K562 (cell line): Measurements from ENCODE around the gene ANKMY1. TPM values are rescaled to one million over a fixed set of nuclear protein-coding genes. Genes with fewer than 3 reads are reported as not detected.

Experiments
- ATAC-seq: fragments of 200-7000 bp; cut with Tn5 transposase; 3 replicates; pipeline ENCODE4 v1.9.1; 2020; ENCODE audit warnings: moderate library complexity
- BruUV-seq: library from RNA; stranded (reverse); fragments of 400-500 nt; replicated peaks from 2 replicates; lab custom pipeline; 2021; lab: Mats Ljungman, UMichigan
- CTCF ChIA-PET: fragments of 300-600 bp; formaldehyde crosslinking; extraction: SDS; loops from one replicate; lab custom pipeline; 2021; ENCODE audit warnings: low intra/inter-chr PET ratio; lab: Yijun Ruan, JAX
- POLR2A ChIA-PET: fragments of 300-600, 350-650 bp; sonication (Branson Sonifier 250); formaldehyde crosslinking; extraction: SDS; loops from one replicate; lab custom pipeline; 2021; ENCODE audit warnings: antibody characterized with exemption, inconsistent platforms; lab: Yijun Ruan, JAX
- DNase-seq, 4 experiments: peaks; one replicate each; pipeline versions ENCODE4 v3.0.0 to v3.0.0-alpha.2; 2011 to 2018; ENCODE audit warnings: low spot score in 3 of 4, mixed read lengths in 3 of 4; ENCODE audit errors: extremely low read depth in 1 of 4
- FAIRE-seq: peaks from 2 replicates; lab custom pipeline; 2011; peaks lifted over from hg19 to GRCh38; lab: Jason Lieb, UNC
- H2AFZ ChIP-seq: 2 replicates; pipeline ENCODE4 v1.6.0; 2011; ENCODE audit warnings: low read depth, low read length, control low read depth, inconsistent platforms
- H3K27ac ChIP-seq: fragments of 200-600 bp; 3 replicates; pipeline ENCODE4 v1.8.0; 2011; ENCODE audit warnings: low read depth, mild to moderate bottlenecking, control low read depth, inconsistent platforms, low read length, moderate library complexity, mixed read lengths; ENCODE audit errors: extremely low read depth
- H3K27me3 ChIP-seq, 2 experiments: fragments of 300-600 bp in 1 of 2; 2 replicates in 1 of 2; 3 replicates in 1 of 2; pipeline versions ENCODE4 v1.6.0 to v1.8.0; 2011; ENCODE audit warnings: inconsistent platforms in 2 of 2, low read length in 2 of 2, mild to moderate bottlenecking in 1 of 2, mixed read lengths in 1 of 2, moderate library complexity in 1 of 2; ENCODE audit not compliant: control insufficient read depth in 2 of 2, insufficient read depth in 2 of 2
- H3K36me3 ChIP-seq: fragments of 300-600 bp; 3 replicates; pipeline ENCODE4 v1.8.0; 2011; ENCODE audit warnings: mild to moderate bottlenecking, low read length, inconsistent platforms; ENCODE audit not compliant: control insufficient read depth, insufficient read depth
- H3K4me1 ChIP-seq, 2 experiments: fragments of 200-600 bp in 1 of 2; replicated peaks in 1 of 2; 2 replicates in 1 of 2; 3 replicates in 1 of 2; pipeline versions ENCODE4 v1.5.1 to v1.8.0; 2011; ENCODE audit warnings: inconsistent platforms in 2 of 2, low read length in 2 of 2, mild to moderate bottlenecking in 1 of 2, mixed read lengths in 1 of 2, moderate library complexity in 1 of 2; ENCODE audit not compliant: control insufficient read depth in 2 of 2, insufficient read depth in 2 of 2
- H3K4me2 ChIP-seq: 2 replicates; pipeline ENCODE4 v1.6.1; 2011; ENCODE audit warnings: low read length, control low read depth, inconsistent platforms, mixed read lengths; ENCODE audit not compliant: insufficient read depth
- H3K4me3 ChIP-seq: fragments of 200-600 bp; sonication (generic), shearing (Covaris generic); 2 replicates; pipeline ENCODE4 v1.5.1; 2016; ENCODE audit warnings: control low read depth, inconsistent platforms
- H3K79me2 ChIP-seq: fragments of 200-600 bp; 3 replicates; pipeline ENCODE4 v1.8.0; 2011; ENCODE audit warnings: low read length, inconsistent platforms; ENCODE audit not compliant: control insufficient read depth, insufficient read depth
- H3K9ac ChIP-seq, 2 experiments: 2 replicates each; pipeline versions ENCODE4 v1.6.0 to v1.6.1; 2011; ENCODE audit warnings: low read depth in 2 of 2, low read length in 2 of 2, control low read depth in 1 of 2, inconsistent platforms in 1 of 2, mild to moderate bottlenecking in 1 of 2, mixed read lengths in 1 of 2; ENCODE audit not compliant: insufficient read depth in 1 of 2
- H3K9me1 ChIP-seq: one replicate; pipeline ENCODE4 v1.6.0; 2011; ENCODE audit warnings: inconsistent platforms, mild to moderate bottlenecking, low read length, moderate library complexity; ENCODE audit not compliant: control insufficient read depth, insufficient read depth
- H3K9me3 ChIP-seq: replicated peaks from 2 replicates; pipeline ENCODE4 v1.5.1; 2011; ENCODE audit warnings: low read depth, low read length, inconsistent platforms; ENCODE audit not compliant: control insufficient read depth, insufficient read depth
- H4K20me1 ChIP-seq: replicated peaks from 2 replicates; pipeline ENCODE4 v1.6.1; 2011; ENCODE audit warnings: low read length, inconsistent platforms, mixed read lengths; ENCODE audit not compliant: control insufficient read depth, insufficient read depth
- ARNT ChIP-seq, 2 experiments: fragments of 450-650 bp; IDR thresholded peaks; 2 replicates each; pipeline ENCODE4 v1.6.1; 2016; ENCODE audit warnings: mild to moderate bottlenecking in 1 of 2
- BACH1 ChIP-seq: fragments of 200-800 bp; sonication (Bioruptor generic); IDR thresholded peaks from 2 replicates; pipeline ENCODE4 v1.6.1; 2016; ENCODE audit warnings: missing genetic modification characterization, missing compliant biosample characterization
- BCOR ChIP-seq: fragments of 450-650 bp; IDR thresholded peaks from 2 replicates; pipeline ENCODE4 v1.6.1; 2016
- DNMT1 ChIP-seq: fragments of 450-650 bp; IDR thresholded peaks from 2 replicates; pipeline ENCODE4 v1.6.1; 2016; ENCODE audit warnings: antibody characterized with exemption, mild to moderate bottlenecking
- ELF4 ChIP-seq: fragments of 450-650 bp; formaldehyde crosslinking; IDR thresholded peaks from 2 replicates; pipeline ENCODE4 v1.4.0; 2022; ENCODE audit warnings: missing genetic modification characterization
- JUNB ChIP-seq: fragments of 450-650 bp; formaldehyde crosslinking; conservative IDR thresholded peaks from 2 replicates; pipeline ENCODE4 v1.4.0; 2020; ENCODE audit warnings: mild to moderate bottlenecking
- POLR3A ChIP-seq: IDR thresholded peaks from 2 replicates; pipeline ENCODE4 v1.6.1; 2011; ENCODE audit warnings: borderline replicate concordance, mild to moderate bottlenecking, moderate library complexity; ENCODE audit not compliant: insufficient read length, insufficient read depth; ENCODE audit errors: extremely low read depth
- SNRNP70 ChIP-seq: fragments of 200-400 bp; formaldehyde crosslinking; optimal IDR thresholded peaks from 2 replicates; pipeline ENCODE3; 2017; ENCODE audit warnings: low read depth, low read length
- STAG1 ChIP-seq: sonication (generic); formaldehyde crosslinking; IDR thresholded peaks from 2 replicates; pipeline ENCODE4 v1.5.0; 2020; ENCODE audit warnings: missing genetic modification reagents, borderline replicate concordance
- SUPT5H ChIP-seq: fragments of 450-650 bp; IDR thresholded peaks from 2 replicates; pipeline ENCODE4 v1.6.1; 2016
- ZNF780A ChIP-seq: fragments of 250-450 bp; sonication (Bioruptor Pico); IDR thresholded peaks from 2 replicates; pipeline ENCODE4 v1.5.0; 2021; ENCODE audit warnings: mild to moderate bottlenecking
- WGBS: fragments of 100-300 bp; shearing (Covaris generic); methylation state at CpG from one replicate; pipeline ENCODE4 v1.1.6; 2016; ENCODE audit warnings: low coverage, mixed read lengths; ENCODE audit not compliant: insufficient coverage; ENCODE audit errors: missing lambda C conversion rate; 5-methylcytosine and 5-hydroxymethylcytosine counted together
- in situ Hi-C: fragments of 300-500 bp; cut with MboI; formaldehyde crosslinking; loops from 4 replicates; pipeline ENCODE4 v1.15.0; 2018; ENCODE audit warnings: inconsistent platforms, mixed read lengths
- intact Hi-C: fragments of 100-400 bp; cut with micrococcal nuclease; formaldehyde crosslinking; loops from 2 replicates; pipeline ENCODE4 v1.14.2; 2022
- polyA plus RNA-seq, 8 experiments: library from polyadenylated mRNA; depleted of rRNA in 4 of 8; stranded (reverse) in 5 of 8; unstranded in 3 of 8; fragments of >200 nt; fragmentation: Nextera tagmentation in 2 of 8; fragmentation: Illumina TruSeq in 1 of 8; extraction: Ambion mirVana in 2 of 8; extraction: Trizol in 1 of 8; gene quantifications; 2 replicates each; pipeline versions ENCODE4 v1.2.1 to v1.2.3, GENCODE V29; 2011 to 2014; ENCODE audit warnings: inconsistent platforms in 1 of 8, missing spikeins in 1 of 8
- total RNA-seq, 7 experiments: library from RNA; depleted of rRNA in 6 of 7; stranded (reverse); fragments of >200 nt in 6 of 7; fragmentation: Illumina TruSeq in 2 of 7; extraction: Trizol in 2 of 7; gene quantifications; 2 replicates each; pipeline versions ENCODE4 v1.2.1 to v1.2.3, GENCODE V29; 2011 to 2021; ENCODE audit warnings: low replicate concordance in 1 of 7
- TF ChIP-seq, protein P1 (sequence below): fragments of 450-650 bp; IDR thresholded peaks from 2 replicates; pipeline ENCODE4 v1.6.1; 2016; ENCODE audit warnings: low read depth, mild to moderate bottlenecking, moderate library complexity
- TF ChIP-seq, protein P2 (sequence below): sonication (generic); formaldehyde crosslinking; IDR thresholded peaks from 2 replicates; pipeline ENCODE4 v1.9.0; 2022; ENCODE audit warnings: mild to moderate bottlenecking, missing genetic modification reagents

Gene ANKMY1
- total and polyA plus RNA-seq, 9 of the 15 experiments (the other 6 are each of a cell fraction or from before 2014, with no cell fraction given), result 0.75 to 15.1 (median 11.7) TPM

DNA sequence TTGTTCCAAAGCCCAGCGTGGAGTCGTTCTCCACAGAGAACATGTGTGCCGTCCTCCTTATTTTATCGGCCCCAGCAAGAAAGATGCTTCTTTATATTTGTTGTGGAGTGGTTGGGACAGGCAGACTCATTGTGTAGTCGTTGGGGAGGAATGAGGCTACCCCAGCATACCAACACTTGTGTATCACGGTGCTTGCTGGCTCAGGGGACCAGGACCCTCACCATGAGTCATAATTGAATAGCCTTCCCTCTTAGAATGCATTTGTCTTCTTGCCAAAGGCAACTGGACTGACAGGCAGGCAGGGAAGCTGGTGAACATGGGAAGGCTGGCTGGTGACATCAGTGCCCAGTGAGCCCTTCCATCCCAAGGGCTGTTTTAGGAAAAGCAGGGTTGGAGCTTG is 33.4 kb upstream of the ANKMY1 start (continued):
- no peak for TF ChIP-seq ARNT (IDR thresholded peaks at IDR 0.05)
- TF ChIP-seq, all 486 proteins: peak for 0

DNA sequence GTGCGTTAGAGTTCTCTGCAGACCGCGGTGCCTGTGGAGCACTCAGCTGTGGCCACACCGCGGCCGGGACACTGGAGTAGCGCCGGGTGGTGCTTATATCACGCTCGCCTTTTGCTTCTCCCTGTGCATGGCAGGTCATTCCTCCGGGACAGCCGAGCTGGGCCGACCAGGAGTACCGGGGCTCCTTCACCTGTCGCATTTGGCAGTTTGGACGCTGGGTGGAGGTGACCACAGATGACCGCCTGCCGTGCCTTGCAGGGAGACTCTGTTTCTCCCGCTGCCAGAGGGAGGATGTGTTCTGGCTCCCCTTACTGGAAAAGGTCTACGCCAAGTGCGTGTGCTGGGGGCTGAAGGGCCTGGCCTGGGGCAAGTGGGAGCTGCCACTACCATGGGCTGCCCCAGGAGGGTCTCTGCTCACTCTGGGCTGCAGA is 32.9 kb upstream of the ANKMY1 start:
- BruUV-seq, result no TSS peak
- CTCF ChIA-PET, result no interaction called here
- no peak for DNase-seq
- Histone ChIP-seq H3K9ac (no peak overlapping the region), H3K36me3 (peaks cover 24% of the 10 kb centered on the region; the same call in 2 of the 3 replicates), H3K4me2 (no peak overlapping the region), H3K79me2 (peaks cover 26% of the 10 kb centered on the region), H3K4me1 (peaks cover 4 to 49% of the 10 kb centered on the region in 2 experiments; a peak in 4 of 5 replicates), H3K9me3 (no peaks in the 10 kb centered on the region), H3K27ac (no peak overlapping the region), H3K9me1 (no peaks in the 10 kb centered on the region), H4K20me1 (no peaks in the 10 kb centered on the region; the same call in 1 of the 2 replicates), H3K27me3 (no peaks in the 10 kb centered on the region), H3K4me3 (no peak overlapping the region), H2AFZ (no peak overlapping the region)
- no peak for ATAC-seq
- WGBS, result 95% methylated on average over 4 of the region's 21 CpGs
- intact Hi-C loops (no loop called here), in situ Hi-C loops (no loop called here)
- POLR2A ChIA-PET, result no interaction called here
- no peak for FAIRE-seq
- TF ChIP-seq BCOR (no peak), ELF4 (CRISPR knock-in tag) (no peak), SUPT5H (no peak), STAG1 (no peak), BACH1 (tag) (no peak), JUNB (CRISPR knock-in tag) (no peak), ZNF780A (no peak), SNRNP70 (no peak), DNMT1 (no peak), POLR3A (no peak)
- TF ChIP-seq, protein P1, sequence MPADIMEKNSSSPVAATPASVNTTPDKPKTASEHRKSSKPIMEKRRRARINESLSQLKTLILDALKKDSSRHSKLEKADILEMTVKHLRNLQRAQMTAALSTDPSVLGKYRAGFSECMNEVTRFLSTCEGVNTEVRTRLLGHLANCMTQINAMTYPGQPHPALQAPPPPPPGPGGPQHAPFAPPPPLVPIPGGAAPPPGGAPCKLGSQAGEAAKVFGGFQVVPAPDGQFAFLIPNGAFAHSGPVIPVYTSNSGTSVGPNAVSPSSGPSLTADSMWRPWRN, result no peak
- TF ChIP-seq, protein P2, sequence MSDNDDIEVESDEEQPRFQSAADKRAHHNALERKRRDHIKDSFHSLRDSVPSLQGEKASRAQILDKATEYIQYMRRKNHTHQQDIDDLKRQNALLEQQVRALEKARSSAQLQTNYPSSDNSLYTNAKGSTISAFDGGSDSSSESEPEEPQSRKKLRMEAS (CRISPR knock-in tag), result no peak
